Thymus (tissue), 11 donors: ENCODE measurements around the gene ACTN3. TPM values are rescaled to one million over a fixed set of nuclear protein-coding genes. Genes with fewer than 3 reads are reported as not detected.
A peak's percentile ranks its signal among the peaks of the same experiment; 100 is the strongest.
"Not testable (repeated sequence)": the region's sequence is repeated elsewhere in the genome, so short reads cannot be mapped to it uniquely, and the experiment has no call there.

ENCODE experiments used
- DNase-seq, 9 donors: peaks; one replicate each; pipeline ENCODE4 v3.0.0-alpha.2; 2013; ENCODE audit warnings: low spot score in 9 of 9, low read depth in 6 of 9, missing footprints in 1 of 9
- H3K27ac ChIP-seq, 2 donors: one replicate each; pipeline ENCODE4 v1.5.1; 2013; ENCODE audit warnings: control low read depth in 1 of 2, low read depth in 1 of 2, low read length in 1 of 2, mild to moderate bottlenecking in 1 of 2, moderate library complexity in 1 of 2
- H3K27me3 ChIP-seq, 2 donors: one replicate each; pipeline ENCODE4 v1.5.1; 2013; ENCODE audit warnings: low read length in 1 of 2; ENCODE audit not compliant: control insufficient read depth in 2 of 2, insufficient read depth in 1 of 2
- H3K36me3 ChIP-seq, 2 donors: one replicate each; pipeline ENCODE4 v1.5.1; 2013; ENCODE audit warnings: low read length in 1 of 2, mild to moderate bottlenecking in 1 of 2, moderate library complexity in 1 of 2; ENCODE audit not compliant: control insufficient read depth in 2 of 2, insufficient read depth in 2 of 2
- H3K4me1 ChIP-seq, 2 donors: one replicate each; pipeline ENCODE4 v1.5.1; 2013; ENCODE audit warnings: low read length in 2 of 2; ENCODE audit not compliant: control insufficient read depth in 2 of 2, insufficient read depth in 2 of 2
- H3K4me3 ChIP-seq, 2 donors: one replicate each; pipeline ENCODE4 v1.5.1; 2013; ENCODE audit warnings: low read length in 2 of 2, control low read depth in 1 of 2, mild to moderate bottlenecking in 1 of 2
- H3K9me3 ChIP-seq, 2 donors: one replicate each; pipeline ENCODE4 v1.5.1; 2013; ENCODE audit warnings: low read length in 1 of 2, mild to moderate bottlenecking in 1 of 2; ENCODE audit not compliant: control insufficient read depth in 2 of 2, insufficient read depth in 1 of 2
- WGBS: extraction: QIAGEN DNeasy Blood & Tissue Kit; methylation state at CpG from one replicate; pipeline ENCODE4 v1.1.7; 2013; 5-methylcytosine and 5-hydroxymethylcytosine counted together
- polyA plus RNA-seq: library from polyadenylated mRNA; stranded (reverse); fragments of 200-250 nt; gene quantifications from one replicate; pipeline ENCODE4 v1.2.3, GENCODE V29; 2013
- total RNA-seq: library from RNA; stranded (reverse); fragments of 120-200 nt; gene quantifications from one replicate; pipeline ENCODE4 v1.2.4, GENCODE V29; 2013
- donor health status: healthy.

The ACTN3 gene
- total and polyA plus RNA-seq, 2 donors: 0.05 TPM

DNA sequence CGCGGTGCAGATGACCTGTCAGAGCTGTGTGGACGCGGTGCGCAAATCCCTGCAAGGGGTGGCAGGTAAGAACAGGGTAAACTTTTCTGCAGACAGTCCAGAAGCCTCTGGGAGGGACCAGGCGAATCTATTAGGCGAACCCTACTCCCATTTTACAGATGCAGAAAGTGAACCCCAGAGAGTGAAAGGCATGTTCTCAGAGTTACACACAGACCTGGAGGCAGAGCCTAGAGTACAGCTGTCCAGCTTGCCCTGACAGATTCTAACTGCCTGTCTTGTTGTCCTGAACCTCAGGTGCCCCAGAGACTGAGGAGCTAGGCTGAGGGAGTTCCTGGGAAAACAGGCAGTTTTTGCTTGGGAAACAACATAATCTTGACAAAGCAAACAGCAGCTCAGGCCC is 46.9 kb downstream of the ACTN3 start:
- H3K27me3 ChIP-seq: peaks cover 0 to 3% of the 10 kb centered on the region in 2 donors
- peak overlapping the region; percentile 70 to 76 for H3K4me3 ChIP-seq
- H3K9me3 ChIP-seq: peaks cover 0 to 2% of the 10 kb centered on the region in 2 donors
- peaks cover 17 to 38% of the 10 kb centered on the region in 2 donors for H3K4me1 ChIP-seq
- no peak overlapping the region for H3K27ac ChIP-seq
- WGBS: 74% methylated on average over 7 of the region's 7 CpGs
- H3K36me3 ChIP-seq: peaks cover 0 to 2% of the 10 kb centered on the region in 2 donors
- DNase-seq: no peak

DNA sequence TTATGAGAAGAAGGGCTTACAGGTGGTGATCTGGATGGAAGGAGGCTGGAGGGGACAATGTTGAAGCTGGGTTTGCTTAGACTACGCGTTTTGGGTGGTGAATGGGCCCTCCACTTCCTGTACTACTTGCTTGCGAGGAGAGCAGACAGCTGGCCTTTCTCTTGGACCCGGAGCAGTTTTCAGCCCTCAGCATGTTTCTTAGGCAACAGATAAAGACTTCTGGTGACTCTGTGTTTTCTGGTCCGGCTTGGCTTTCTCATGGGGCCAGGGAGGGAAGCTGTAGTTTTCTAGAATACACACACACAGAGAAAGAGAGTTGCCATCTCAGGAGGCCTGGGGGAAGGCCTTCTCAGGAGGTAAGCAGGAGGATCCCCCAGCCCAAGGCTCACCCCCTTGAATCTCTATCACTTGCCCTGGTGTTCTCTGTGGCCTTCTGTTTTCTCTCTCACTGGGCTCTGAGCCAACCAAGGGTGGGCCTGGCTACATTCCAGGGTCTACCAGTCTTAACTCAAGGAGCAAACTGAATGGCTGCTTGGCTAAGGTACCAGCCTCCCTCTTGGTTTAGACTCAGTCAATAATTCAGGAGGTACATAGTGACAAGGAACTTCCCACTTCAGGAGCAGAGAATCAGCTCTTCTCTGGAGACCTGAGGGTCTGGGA is 48.7 kb downstream of the ACTN3 start:
- peak in 1 of 9 donors; percentile 28 for DNase-seq
- peak overlapping the region; percentile 1 to 16 for H3K4me3 ChIP-seq
- H3K4me1 ChIP-seq: peaks cover 17 to 38% of the 10 kb centered on the region in 2 donors
- peaks cover 0 to 3% of the 10 kb centered on the region in 2 donors for H3K27me3 ChIP-seq
- peaks cover 15 to 18% of the 10 kb centered on the region in 2 donors for H3K36me3 ChIP-seq
- H3K27ac ChIP-seq: peak overlapping the region; percentile 73 to 80
- peaks cover 0 to 2% of the 10 kb centered on the region in 2 donors for H3K9me3 ChIP-seq
- WGBS: 47% methylated on average over 5 of the region's 5 CpGs

DNA sequence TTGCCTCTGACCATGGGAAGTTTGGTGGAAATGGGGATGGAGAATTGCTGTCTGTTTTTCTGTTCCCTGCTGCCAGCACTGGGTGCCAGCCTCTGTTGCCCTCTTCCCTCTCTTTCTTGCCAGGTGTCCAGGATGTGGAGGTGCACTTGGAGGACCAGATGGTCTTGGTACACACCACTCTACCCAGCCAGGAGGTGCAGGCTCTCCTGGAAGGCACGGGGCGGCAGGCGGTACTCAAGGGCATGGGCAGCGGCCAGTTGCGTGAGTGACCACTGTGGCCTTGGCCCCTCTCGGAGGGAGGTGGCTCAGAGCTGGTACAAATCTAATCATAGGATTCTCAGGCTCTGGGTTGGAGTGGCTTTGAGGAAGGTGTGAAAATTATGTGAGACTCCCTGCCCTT is 52.3 kb downstream of the ACTN3 start:
- Histone ChIP-seq H3K27me3 (no peaks in the 10 kb centered on the region), H3K27ac (no peak overlapping the region), H3K4me3 (no peak overlapping the region), H3K36me3 (peaks cover 36 to 37% of the 10 kb centered on the region in 2 donors), H3K9me3 (peaks cover 0 to 2% of the 10 kb centered on the region in 2 donors), H3K4me1 (peaks cover 11 to 19% of the 10 kb centered on the region in 2 donors)
- DNase-seq: no peak
- WGBS: 96% methylated on average over 6 of the region's 6 CpGs

DNA sequence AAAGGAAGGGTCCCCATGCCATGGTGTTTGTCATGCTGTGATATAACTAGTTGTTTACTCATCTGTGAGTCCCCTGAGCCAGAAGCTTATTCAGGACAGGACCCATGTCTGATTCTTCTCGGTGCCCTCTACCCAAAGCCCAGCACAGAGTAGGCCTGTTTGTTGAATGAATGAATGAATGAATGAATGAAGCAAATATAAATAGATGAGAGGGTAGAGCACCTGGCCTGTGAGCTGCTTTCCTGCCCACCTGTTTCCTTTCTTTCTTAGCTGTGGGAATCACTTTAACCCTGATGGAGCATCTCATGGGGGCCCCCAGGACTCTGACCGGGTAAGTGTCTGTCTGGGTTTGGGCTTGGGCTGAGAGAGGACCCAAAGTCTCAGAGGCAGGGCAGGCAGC is 53.5 kb downstream of the ACTN3 start:
- 88% methylated on average over 2 of the region's 2 CpGs for WGBS
- Histone ChIP-seq H3K27me3 (no peaks in the 10 kb centered on the region), H3K27ac (no peak overlapping the region), H3K36me3 (peaks cover 47% of the 10 kb centered on the region in 2 donors), H3K4me3 (no peak overlapping the region), H3K4me1 (peaks cover 6 to 9% of the 10 kb centered on the region in 2 donors), H3K9me3 (peaks cover 0 to 2% of the 10 kb centered on the region in 2 donors)
- no peak for DNase-seq

DNA sequence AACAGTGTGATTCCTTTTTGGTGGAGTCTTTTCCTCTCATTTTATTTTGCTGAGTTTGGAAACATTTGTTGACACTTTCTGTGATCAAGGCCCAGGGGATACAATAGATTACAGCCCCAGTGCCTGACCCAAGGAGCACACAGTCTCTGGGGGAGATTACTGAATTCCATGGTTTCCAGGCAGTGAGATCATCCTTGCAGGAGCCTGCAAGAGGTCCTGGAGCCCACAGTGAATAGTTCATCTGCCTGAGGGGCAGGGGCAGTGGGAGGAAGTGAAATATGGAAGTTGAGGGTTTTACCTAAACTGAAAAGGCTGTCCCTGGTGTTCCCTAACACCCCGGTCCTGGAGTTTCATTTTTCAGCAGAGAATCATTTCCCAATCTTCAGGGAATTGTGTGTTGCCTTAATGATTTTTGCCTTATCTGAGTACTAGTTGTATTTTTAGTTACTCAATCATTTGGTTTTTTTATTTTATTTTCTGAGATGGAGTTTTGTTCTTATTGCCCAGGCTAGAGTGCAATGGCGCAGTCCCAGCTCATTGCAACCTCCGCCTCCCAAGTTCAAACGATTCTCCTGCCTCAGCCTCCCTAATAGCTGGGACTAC is 54.0 kb downstream of the ACTN3 start:
- Histone ChIP-seq H3K27me3 (no peaks in the 10 kb centered on the region), H3K4me1 (peaks cover under 1 to 4% of the 10 kb centered on the region in 2 donors), H3K27ac (no peak overlapping the region), H3K9me3 (peaks cover 0 to 2% of the 10 kb centered on the region in 2 donors), H3K36me3 (peaks cover 52% of the 10 kb centered on the region in 2 donors), H3K4me3 (no peak overlapping the region)
- 85% methylated on average over 4 of the region's 4 CpGs for WGBS
- no peak for DNase-seq

DNA sequence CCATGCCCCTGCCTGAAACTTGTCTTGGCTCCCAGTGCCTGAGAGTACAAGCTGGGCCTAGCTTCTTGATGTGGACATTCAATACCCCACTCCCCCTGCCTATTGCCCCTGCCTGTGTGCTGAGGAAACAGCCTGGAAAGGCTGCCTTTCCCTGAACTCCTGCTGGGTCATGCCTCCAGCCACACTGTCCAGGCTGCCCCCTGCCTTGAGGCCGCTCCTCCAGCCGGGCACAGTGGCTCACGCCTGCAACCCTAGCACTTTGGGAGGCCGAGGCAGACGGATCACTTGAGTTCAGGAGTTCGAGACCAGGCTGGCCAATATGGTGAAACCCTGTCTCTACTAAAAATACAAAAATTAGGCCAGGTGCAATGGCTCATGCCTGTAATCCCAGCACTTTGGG is 56.4 kb downstream of the ACTN3 start:
- H3K4me3 ChIP-seq: no peak overlapping the region
- H3K27me3 ChIP-seq: no peaks in the 10 kb centered on the region
- peaks cover 64 to 65% of the 10 kb centered on the region in 2 donors for H3K36me3 ChIP-seq
- H3K27ac ChIP-seq: no peak overlapping the region
- H3K9me3 ChIP-seq: no peaks in the 10 kb centered on the region
- 98% methylated on average over 6 of the region's 6 CpGs for WGBS
- DNase-seq: no peak
- H3K4me1 ChIP-seq: no peaks in the 10 kb centered on the region

DNA sequence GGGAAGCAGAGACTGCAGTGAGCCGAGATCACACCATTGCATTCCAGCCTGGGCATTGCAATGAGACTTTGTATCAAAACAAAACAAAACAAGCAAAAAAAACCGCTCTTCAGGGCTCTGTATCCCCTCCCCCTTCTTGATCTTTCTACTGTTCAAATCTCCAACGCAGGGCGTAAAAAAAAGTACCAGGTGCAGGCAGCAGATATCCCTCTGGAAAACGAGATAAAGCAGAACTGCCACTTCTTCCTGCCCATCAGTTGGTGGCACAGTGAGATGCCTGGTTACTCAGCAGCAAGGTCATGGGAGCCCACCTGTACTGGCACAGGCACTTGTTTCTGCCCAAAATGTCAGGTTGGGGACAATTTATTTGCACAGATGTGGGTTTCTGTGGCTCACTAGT is 57.5 kb downstream of the ACTN3 start:
- 82% methylated on average over 5 of the region's 5 CpGs for WGBS
- no peak for DNase-seq

DNA sequence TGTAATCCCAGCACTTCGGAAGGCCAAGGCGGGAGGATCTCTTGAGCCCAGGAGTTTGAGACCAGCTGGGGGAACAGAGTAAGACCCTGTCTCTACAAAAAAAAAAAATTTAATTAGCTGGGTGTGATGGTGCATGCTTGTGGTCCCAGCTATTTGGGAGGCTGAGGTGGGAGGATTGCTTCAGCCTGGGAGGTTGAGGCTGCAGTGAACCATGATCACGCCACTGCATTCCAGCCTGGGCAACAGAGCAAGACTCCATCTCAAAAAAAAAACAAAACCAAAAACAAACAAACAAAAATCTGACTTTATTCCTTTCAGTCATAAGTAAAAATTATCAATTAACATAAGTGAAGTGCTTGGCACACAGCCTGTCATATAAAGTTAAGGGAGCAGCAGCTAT is 59.9 kb downstream of the ACTN3 start:
- H3K4me1 ChIP-seq, H3K27ac ChIP-seq, H3K4me3 ChIP-seq, DNase-seq, H3K9me3 ChIP-seq, H3K27me3 ChIP-seq: not testable (repeated sequence)
- H3K36me3 ChIP-seq: peaks cover 43% of the 10 kb centered on the region in 2 donors
- 98% methylated on average over 3 of the region's 3 CpGs for WGBS

More for the DNA sequence above, 57.5 kb downstream of the ACTN3 start:
- peaks cover 60 to 63% of the 10 kb centered on the region in 2 donors for H3K36me3 ChIP-seq
- H3K4me3 ChIP-seq: no peak overlapping the region
- no peaks in the 10 kb centered on the region for H3K27me3 ChIP-seq
- H3K27ac ChIP-seq: no peak overlapping the region
- H3K4me1 ChIP-seq: no peaks in the 10 kb centered on the region
- no peaks in the 10 kb centered on the region for H3K9me3 ChIP-seq

DNA sequence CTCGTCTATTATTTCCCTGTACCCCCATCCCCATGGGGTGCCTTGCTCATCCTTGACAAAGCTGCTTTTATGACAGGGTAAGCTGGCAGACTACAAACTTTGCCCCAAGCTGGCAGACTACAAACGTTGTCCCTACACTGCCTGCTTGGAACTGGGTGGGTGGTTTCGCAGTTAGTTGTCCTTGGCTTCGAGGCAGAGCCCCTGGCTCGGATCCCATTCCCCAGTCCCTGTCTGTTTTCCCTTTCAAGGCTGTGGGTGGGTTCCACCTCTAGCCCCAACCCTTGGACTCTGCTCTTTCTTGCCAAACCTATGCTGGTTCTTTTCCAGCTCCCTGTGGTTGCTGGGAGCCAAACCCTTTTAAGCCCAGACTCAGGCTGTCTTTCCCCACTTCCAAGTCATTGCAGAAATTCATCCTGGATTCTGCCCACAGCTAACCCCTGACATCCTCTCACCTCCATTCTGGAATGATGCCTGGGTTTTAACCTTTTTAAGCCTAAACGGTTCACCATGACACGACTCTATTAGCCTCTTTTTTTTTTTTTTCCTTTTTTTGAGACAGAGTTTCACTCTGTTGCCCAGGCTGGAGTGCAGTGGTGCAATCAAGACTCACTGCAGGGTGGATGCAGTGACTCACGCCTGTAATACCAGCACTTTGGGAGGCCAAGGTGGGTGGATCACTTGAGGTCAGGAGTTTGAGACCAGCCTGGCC is 60.6 kb downstream of the ACTN3 start:
- Histone ChIP-seq H3K9me3 (peaks cover 0 to 3% of the 10 kb centered on the region in 2 donors), H3K27ac (no peak overlapping the region), H3K27me3 (no peaks in the 10 kb centered on the region), H3K36me3 (peaks cover 38 to 39% of the 10 kb centered on the region in 2 donors), H3K4me3 (no peak overlapping the region), H3K4me1 (peaks cover 3 to 9% of the 10 kb centered on the region in 2 donors)
- WGBS: 94% methylated on average over 8 of the region's 8 CpGs
- no peak for DNase-seq
